ENCODE measurements around the gene CD34.
A peak's percentile ranks its signal among the peaks of the same experiment; 100 is the strongest.

CD34 gene

GRCh38 chr1:207840380-207840779 is 70.5 kb downstream of the CD34 start:
- Mint-ChIP-seq H3K27me3 (no peaks in the 10 kb centered on the region), H3K9me3 (no peaks in the 10 kb centered on the region), H3K27ac (peak overlapping the region; percentile 22), H3K36me3 (peaks cover 16% of the 10 kb centered on the region), H3K4me1 (peaks cover 44% of the 10 kb centered on the region), H3K4me3 (no peak overlapping the region)
- DNase-seq (ENCODE audit: low spot score in 2 of 2): no peak
- ATAC-seq (ENCODE audit: low read depth): no peak

DNA sequence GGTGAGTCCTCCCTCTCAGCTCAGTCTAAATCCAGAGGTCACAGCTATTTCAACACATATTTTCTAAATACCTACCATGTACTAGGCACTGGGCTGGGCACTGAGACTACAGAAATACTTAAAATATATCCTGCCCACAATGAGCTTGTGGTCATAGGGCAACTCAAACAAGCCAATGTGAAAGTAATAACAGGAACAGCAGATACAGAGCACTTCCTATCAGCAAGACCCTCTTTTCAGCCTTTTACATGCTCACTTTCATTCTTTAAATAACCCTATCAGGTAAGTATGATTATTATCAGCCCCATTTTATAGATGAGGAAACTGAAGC is 71.9 kb downstream of the CD34 start:
- no peak for ATAC-seq (ENCODE audit: low read depth)
- H3K9me3 Mint-ChIP-seq: no peaks in the 10 kb centered on the region
- DNase-seq (ENCODE audit: low spot score in 2 of 2): no peak
- H3K27ac Mint-ChIP-seq: no peak overlapping the region
- H3K36me3 Mint-ChIP-seq: peaks cover 18% of the 10 kb centered on the region
- peaks cover 44% of the 10 kb centered on the region for H3K4me1 Mint-ChIP-seq
- no peak overlapping the region for H3K4me3 Mint-ChIP-seq
- H3K27me3 Mint-ChIP-seq: no peaks in the 10 kb centered on the region

GRCh38 chr1:207838156-207839082 is 72.5 kb downstream of the CD34 start:
- no peak for DNase-seq (ENCODE audit: low spot score in 2 of 2)
- no peak for ATAC-seq (ENCODE audit: low read depth)
- peak overlapping the region; percentile 46 for H3K27ac Mint-ChIP-seq
- H3K36me3 Mint-ChIP-seq: peaks cover 13% of the 10 kb centered on the region
- no peaks in the 10 kb centered on the region for H3K9me3 Mint-ChIP-seq
- H3K27me3 Mint-ChIP-seq: no peaks in the 10 kb centered on the region
- no peak overlapping the region for H3K4me3 Mint-ChIP-seq
- H3K4me1 Mint-ChIP-seq: peaks cover 41% of the 10 kb centered on the region

DNA sequence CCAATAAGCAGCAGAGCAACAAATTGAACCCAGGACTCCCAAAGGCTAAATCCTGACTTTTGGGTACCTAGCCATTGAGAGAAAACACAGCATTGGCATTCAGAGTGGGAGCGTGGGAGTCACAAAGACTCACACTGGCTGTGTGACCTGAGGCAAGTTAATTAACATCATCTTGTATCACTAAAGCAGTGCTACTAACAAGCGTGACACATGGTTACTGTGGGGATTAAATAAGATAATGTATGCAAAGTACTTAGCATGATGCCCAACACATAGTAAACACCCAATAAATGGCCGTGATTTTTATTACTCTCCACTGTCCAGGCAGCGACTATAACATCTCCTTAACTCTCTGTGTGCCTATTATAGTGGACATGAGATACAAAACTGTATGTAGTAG is 73.3 kb downstream of the CD34 start:
- no peak for ATAC-seq (ENCODE audit: low read depth)
- no peak for DNase-seq (ENCODE audit: low spot score in 2 of 2)
- no peaks in the 10 kb centered on the region for H3K27me3 Mint-ChIP-seq
- peak overlapping the region; percentile 46 for H3K27ac Mint-ChIP-seq
- H3K4me1 Mint-ChIP-seq: peaks cover 42% of the 10 kb centered on the region
- no peaks in the 10 kb centered on the region for H3K9me3 Mint-ChIP-seq
- peaks cover 13% of the 10 kb centered on the region for H3K36me3 Mint-ChIP-seq
- no peak overlapping the region for H3K4me3 Mint-ChIP-seq

DNA sequence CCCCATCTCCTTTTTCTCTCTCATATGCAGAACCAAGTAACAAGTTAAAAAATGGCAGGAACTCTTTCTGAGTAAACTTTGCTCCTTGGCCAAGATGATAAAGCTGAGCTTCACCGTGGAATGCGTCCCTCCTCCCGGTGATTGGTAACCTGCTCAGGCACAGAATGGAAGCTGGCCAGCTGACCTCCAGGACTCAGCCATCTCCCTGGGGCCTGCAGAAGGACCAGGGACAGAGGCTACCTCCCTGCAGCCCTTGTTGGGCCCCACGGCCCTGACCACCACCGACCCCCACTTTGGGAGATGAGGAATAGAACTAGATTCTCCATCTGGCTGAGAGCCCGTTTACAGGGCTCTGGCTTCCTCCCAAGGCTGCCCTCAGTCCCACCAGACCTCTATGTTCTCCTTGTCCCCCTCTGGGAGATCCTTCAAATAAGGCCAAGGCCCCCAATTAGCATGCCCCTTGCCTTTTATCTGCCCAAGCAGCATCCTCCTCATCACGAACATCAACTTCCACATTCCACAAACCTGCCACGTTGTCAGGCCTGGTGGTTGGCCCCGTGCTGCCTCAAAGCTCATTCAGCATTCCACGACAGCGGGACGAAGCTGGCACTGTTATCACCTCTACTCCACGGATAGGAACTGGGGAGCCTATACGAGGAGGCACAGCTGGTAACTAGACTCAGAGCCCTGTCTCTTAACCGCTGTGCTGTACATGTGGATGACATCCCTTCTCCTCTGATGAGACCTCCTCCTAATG is 74.2 kb downstream of the CD34 start:
- ATAC-seq (ENCODE audit: low read depth) (no peak), DNase-seq (ENCODE audit: low spot score in 2 of 2) (no peak)
- Mint-ChIP-seq H3K27ac (peak overlapping the region; percentile 65), H3K27me3 (no peaks in the 10 kb centered on the region), H3K4me1 (peaks cover 48% of the 10 kb centered on the region), H3K9me3 (no peaks in the 10 kb centered on the region), H3K36me3 (peaks cover 13% of the 10 kb centered on the region), H3K4me3 (no peak overlapping the region)

DNA sequence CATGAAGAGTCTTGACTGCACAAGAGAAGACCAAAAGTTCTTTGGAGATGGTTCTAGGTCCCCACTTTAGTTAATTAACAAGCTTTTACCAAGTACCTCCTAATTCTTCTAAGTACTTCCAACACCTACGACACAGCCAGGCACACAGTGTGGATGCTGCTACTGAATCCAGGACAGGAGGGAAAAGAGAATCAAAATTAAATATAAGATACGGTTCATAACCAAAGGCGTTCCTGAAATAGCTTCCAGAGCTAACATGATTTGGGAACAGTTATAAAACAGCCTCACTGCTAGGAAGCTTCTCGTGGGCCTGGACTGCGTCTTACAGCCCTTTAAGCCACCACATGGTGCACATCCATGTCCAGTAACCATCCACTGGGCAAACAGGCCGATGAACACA is 75.0 kb downstream of the CD34 start:
- no peak overlapping the region for H3K4me3 Mint-ChIP-seq
- ATAC-seq (ENCODE audit: low read depth) (no peak), DNase-seq (ENCODE audit: low spot score in 2 of 2) (no peak)
- no peaks in the 10 kb centered on the region for H3K9me3 Mint-ChIP-seq
- H3K36me3 Mint-ChIP-seq: peaks cover 13% of the 10 kb centered on the region
- H3K4me1 Mint-ChIP-seq: peaks cover 50% of the 10 kb centered on the region
- peak overlapping the region; percentile 79 for H3K27ac Mint-ChIP-seq
- H3K27me3 Mint-ChIP-seq: no peaks in the 10 kb centered on the region

DNA sequence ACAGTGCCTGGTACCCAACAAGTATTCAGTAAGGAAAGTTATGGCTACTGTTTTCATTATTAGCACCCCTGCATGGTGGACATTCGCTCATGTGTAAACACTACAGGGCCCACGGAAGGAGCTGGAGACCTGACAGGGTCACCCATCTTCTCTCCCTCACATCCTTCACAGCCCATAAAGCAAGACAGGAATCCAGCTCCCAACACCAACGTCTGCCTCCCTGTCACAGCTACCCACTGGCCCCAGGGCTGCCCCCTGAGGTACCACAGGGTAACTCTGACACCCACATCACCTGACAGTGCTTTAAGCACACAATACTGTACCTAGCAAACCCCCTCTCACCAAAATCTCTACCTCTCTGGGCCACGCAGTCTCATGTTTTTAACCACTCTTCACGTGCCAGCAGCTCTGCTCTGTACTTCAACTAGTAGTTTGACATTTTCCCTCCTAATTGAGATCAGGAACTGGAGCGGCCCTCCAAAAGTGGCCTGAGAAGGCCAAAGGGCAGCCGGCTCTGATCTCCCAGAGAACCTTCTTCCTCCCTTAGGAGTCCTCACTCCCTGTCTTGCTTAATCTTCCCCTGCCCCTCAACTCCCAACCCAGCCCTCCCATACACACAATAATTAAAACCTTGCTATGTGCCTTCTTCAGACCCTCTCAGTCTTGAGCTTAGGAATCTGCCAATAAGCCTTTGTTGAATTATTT is 76.8 kb downstream of the CD34 start:
- Mint-ChIP-seq H3K4me3 (no peak overlapping the region), H3K36me3 (peaks cover 11% of the 10 kb centered on the region), H3K27me3 (no peaks in the 10 kb centered on the region), H3K4me1 (peaks cover 57% of the 10 kb centered on the region), H3K9me3 (no peaks in the 10 kb centered on the region), H3K27ac (peak overlapping the region; percentile 79)
- DNase-seq (ENCODE audit: low spot score in 2 of 2) (no peak), ATAC-seq (ENCODE audit: low read depth) (no peak)

- no peak for DNase-seq (ENCODE audit: low spot score in 2 of 2)
- peaks cover 6% of the 10 kb centered on the region for H3K36me3 Mint-ChIP-seq
- no peak for ATAC-seq (ENCODE audit: low read depth)
- H3K9me3 Mint-ChIP-seq: no peaks in the 10 kb centered on the region
- no peaks in the 10 kb centered on the region for H3K27me3 Mint-ChIP-seq
- peaks cover 59% of the 10 kb centered on the region for H3K4me1 Mint-ChIP-seq
- H3K4me3 Mint-ChIP-seq: no peak overlapping the region
- H3K27ac Mint-ChIP-seq: peak overlapping the region; percentile 79
Observed at GRCh38 chr1:207833381-207833780, 77.5 kb downstream of the CD34 start.

DNA sequence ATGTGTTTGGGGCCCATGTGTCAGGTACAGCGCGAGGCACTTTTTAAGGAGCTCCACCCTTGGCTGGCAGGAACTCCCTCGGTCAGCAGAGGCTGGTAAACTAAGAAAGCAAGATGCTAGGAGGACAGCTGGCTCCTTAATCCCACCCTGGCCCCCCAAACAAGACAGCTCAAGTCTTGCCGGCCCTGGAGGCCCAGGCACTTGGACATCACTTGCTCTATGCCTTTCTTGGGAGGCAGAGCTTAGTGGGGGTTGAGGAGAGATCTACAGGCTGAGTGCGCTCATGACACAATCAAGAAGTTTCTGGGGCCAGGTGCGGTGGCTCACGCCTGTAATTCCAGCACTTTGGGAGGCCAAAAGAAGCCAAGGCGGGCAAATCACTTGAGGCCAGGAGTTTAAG is 78.1 kb downstream of the CD34 start:
- DNase-seq (ENCODE audit: low spot score in 2 of 2): no peak
- no peaks in the 10 kb centered on the region for H3K27me3 Mint-ChIP-seq
- ATAC-seq (ENCODE audit: low read depth): no peak
- no peak overlapping the region for H3K4me3 Mint-ChIP-seq
- peaks cover 4% of the 10 kb centered on the region for H3K36me3 Mint-ChIP-seq
- H3K9me3 Mint-ChIP-seq: no peaks in the 10 kb centered on the region
- H3K27ac Mint-ChIP-seq: peak overlapping the region; percentile 79
- peaks cover 60% of the 10 kb centered on the region for H3K4me1 Mint-ChIP-seq

- no peaks in the 10 kb centered on the region for H3K27me3 Mint-ChIP-seq
- peak overlapping the region; percentile 72 for H3K4me3 Mint-ChIP-seq
- DNase-seq (ENCODE audit: low spot score in 2 of 2) (no peak), ATAC-seq (ENCODE audit: low read depth) (peak; percentile 83)
- peak overlapping the region; percentile 79 for H3K27ac Mint-ChIP-seq
- peaks cover 2% of the 10 kb centered on the region for H3K36me3 Mint-ChIP-seq
- peaks cover 53% of the 10 kb centered on the region for H3K4me1 Mint-ChIP-seq
- H3K9me3 Mint-ChIP-seq: no peaks in the 10 kb centered on the region
Observed at GRCh38 chr1:207831517-207832327, 79.2 kb downstream of the CD34 start.

Measured in memory B cell (primary cell).